Activated CD4-positive, alpha-beta T cell treated with anti-CD3 and anti-CD28 coated beads, Interleukin-2, Interleukin-6, amounts not matched to agents 100 ng/mL and 50 ng/mL, durations not matched to agents 16 hours and 8 hours (primary cell): ENCODE measurements around the gene KDM2B.
"Not testable (repeated sequence)": the region's sequence is repeated elsewhere in the genome, so short reads cannot be mapped to it uniquely, and the experiment has no call there.

Source experiments
- DNase-seq: peaks from one replicate; pipeline ENCODE4 v3.0.0-alpha.2; 2020

Gene KDM2B

DNA sequence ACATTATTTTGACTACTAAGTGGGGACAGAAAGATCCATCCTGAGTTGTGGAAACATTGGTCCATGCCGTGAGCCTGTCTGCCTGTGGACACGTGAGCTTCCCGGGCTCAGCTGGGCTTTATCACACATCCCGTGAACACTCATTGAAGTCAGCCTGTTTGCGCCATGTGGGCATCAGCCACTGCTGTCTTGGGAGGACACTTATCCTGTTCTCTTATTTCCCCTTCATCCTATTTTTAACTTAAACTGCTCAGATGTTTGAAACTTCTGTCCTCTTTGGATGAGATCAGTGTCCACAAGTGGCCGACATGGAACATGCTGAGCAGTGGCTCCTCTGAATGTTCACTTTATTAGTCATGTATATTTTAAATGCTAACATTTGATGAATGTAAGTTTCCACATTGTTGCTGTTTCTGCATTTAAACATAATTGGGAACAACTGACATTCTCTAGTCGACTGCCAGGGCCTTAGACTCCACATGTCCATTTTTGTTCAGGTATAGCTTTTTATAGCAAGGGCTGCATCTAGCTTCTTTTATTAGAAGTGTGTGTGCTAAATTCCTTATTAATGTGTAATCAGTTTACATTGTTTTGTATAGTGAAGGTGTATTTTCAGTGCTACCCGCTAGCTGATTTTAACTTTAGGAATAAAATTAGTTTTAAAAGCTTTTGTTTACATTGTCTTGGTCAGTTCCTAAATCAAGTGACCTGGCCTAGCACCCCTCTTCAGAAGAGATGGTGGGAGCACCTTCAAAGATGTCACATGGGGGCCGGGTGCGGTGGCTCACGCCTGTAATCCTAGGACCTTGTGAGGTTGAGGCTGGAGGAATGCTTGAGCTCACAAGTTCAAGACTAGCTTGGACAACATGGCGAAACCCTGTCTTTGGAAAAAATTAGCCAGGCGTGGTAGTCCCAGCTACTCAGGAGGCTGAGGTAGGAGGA lies 156.9 kb downstream of the KDM2B start:
- no peak for DNase-seq

DNA sequence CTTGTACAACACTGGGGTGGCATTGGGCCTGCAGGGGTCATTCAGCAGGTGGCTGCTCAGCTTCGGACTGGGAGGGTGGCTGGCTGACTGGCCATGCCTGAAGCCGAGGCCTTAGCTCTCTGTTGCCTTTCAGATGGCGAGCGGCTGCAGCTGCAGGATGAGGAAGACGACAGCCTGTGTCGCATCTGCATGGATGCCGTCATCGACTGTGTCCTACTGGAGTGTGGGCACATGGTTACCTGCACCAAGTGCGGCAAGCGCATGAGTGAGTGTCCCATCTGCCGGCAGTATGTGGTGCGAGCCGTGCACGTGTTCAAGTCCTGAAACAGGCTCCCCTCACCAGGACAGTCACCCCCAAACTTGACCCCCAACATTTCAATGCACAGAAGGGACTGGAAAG lies 157.6 kb downstream of the KDM2B start:
- DNase-seq, result no peak

DNA sequence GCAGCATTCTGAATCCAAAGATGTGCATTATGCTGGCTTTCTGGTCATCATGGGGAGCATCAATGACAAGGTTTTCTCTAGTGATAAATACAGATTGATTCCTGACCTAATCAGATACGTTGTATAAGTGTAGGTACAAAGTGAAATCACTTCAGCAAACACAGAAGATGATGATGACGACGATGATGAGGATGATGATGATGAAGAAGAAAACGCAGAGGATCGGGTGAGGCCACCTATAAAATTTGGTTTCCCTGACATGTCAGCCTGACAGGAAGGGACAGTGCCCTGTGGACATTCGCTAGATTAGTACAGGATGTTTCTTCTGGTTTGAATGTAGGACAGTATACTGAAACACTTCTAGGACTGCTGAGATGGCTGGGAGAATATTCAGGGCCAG lies 160.7 kb downstream of the KDM2B start:
- DNase-seq, result no peak

DNA sequence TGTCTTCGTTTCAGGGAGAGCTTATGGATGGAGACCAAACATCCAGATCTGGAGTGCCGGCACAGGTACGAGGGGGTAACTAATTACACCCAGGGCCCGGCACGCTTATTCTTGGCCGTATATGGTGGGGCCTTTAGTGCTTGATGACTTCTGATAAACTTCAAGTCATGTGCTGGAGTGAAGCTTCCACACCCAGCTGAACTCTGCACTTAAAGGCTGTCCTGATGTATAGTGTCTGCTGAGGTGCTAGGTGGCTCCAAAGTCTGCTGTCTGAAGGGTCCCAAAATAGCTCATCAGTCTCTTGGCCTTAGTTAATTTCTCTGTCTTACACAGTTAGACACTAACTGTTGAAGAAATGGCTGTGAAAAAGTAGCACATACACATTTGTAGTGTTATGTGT lies 163.0 kb downstream of the KDM2B start:
- DNase-seq, result no peak

DNA sequence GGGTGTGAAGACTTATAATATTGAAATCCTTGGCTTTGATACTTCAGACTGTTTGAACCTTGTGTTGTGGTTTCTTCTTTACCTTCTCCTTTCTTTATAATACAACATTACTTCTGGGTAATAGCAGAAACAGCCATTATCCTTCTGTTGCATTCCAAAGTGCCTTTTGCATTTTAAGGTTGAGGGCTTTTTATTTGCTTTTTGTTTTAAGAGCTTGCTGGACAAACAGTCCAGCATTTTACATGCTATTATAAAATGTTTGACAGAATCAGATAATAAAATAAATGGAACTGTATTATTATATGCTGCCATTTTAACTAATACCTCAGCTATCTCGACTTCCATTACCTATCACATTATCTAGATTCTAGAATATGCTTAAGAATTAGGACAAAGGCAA lies 166.9 kb downstream of the KDM2B start:
- DNase-seq, result no peak

DNA sequence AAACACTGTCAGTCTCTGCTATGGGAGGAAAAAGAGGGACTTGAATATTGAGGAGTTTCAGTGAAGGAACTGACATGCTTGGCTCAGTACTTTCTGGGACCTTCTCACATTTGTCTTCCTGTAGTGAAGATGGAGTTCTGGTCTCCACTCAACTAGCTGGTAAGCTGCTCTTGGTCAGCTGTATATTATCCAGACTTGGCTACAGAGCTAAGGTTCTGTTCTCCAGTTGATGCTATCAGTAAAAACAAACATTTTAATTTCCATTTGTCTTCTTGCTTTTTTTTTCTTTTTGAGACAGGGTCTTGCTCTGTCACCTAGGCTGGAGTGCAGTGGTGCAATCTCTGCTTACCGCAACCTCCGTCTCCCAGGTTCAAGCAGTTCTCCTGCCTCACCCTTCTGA lies 175.6 kb downstream of the KDM2B start:
- no peak for DNase-seq

DNA sequence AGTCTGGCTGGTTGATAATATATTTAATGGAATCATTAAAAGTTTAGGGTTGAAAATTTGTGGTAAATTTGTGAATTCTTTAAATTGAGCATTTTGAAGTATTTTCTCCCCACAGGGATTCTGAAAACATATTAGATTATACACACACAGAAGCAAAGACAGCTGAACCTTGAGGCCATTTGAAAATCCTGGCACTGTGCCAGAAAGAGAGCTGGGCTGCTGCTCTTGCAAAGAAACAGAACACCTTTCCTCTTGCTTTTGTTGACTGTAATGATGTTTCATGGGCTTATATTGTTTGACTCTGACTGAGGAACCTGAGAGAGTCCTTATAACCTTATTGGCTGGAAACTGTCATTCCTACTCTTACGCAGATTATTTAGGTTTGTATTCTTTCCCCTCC lies 176.1 kb downstream of the KDM2B start:
- DNase-seq, result no peak

DNA sequence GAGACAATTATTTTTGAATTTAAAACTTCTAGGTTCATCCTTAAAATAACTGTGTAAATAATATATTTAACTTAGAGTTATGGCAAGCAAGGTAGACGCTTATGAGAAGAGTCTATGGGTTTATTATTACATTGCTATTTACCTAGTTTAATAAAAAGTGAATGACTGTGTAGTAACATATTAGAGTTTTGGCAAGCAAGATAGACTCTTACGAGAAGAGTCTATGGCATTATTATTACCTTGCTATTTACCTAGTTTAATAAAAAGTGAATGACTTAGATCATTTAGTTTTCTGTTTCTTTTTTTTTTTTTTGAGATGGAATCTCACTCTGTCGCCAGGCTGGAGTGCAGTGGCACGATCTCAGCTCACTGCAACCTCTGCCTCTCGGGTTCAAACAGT lies 177.1 kb downstream of the KDM2B start:
- DNase-seq, result no peak

DNA sequence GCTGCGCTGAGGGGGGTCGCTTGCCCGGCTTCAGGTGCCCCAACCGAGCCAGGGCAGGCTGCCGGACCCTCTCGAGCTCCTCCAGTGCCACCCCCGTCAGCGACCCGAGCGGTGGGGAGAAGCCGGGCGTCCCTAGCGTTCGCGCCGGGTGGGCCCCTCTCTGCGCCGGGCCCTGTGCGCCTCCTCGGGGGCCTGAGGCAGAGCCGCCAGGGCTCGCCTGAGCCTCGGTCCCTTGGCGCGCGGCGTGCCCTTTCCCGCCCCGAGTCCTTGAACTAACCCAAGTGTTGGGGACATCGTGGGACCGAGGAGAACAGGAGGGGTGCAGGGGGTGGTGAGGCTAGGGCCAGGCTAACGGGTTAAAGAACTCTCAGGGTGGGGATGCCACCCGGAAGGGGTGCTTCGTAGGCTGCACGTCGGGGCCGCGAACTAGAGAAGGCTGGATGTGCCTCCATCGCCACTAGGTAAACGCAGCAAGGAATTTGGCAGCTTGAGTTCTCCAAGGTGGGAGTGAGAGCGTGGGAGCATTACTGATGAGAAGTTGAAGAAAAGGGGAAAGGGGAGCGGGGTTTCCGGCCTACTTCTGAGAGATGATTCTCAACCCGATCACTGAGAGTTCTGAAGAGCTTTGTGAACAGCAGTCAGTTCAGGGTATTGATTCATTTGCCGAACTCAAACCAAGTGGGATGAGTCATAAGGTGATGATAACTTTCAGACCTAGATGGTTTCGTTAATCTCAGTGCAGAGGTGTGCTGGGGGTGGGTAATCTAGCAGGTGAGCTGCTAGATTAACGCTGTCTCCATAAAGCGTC lies 180.3 kb downstream of the KDM2B start:
- DNase-seq, result peak; percentile 90

DNA sequence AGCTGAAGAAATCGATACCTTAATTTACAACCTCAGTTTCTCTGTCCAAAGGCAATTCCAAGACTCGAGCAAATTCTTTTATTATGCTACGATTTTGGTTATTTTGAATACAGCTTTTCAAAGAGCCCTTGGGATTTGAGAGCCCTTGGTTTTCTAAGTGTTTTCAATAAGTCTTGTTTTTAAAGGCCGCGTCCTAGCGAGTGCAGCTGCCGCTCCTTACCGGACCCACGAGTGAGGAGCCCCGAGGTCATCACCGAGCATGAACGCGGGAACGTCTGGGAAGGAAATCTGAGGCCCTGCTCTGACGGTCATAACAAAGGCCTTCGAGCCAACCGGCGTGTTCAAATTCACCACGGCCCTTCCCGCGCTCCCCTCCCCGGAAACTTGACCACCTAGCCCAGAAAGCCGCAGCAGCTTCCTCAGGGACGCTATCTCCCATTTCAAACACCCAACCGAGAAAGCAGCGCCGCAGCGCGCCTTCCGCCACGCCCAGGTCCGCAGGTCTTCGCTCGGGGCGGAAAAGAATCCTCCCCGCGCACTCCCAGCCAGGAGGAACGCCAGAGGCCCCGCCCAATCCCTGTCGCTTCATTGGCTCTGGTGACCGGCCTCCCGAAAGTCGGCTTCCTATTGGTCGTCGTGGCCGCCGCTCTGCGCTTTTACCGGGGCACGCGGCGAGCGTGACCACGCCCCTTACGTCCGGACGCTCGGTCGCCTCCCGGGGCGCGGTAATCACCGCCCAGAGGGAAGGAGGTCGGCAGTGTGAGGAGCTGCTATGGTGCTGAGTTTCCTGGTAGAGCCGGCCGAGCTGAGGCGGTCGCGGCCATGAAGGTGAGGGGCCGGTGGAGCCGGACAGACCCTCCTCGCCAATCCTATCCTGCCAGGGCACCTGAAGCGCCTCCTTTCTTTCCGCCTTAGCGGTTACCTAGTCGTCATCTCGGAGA lies 181.2 kb downstream of the KDM2B start, which contains the start of gene RNF34:
Gene RNF34, plus strand, starts transcription at position 728 of the 941 bp plus-strand sequence. Its CDS starts 95 bp downstream, at position 823.
- DNase-seq, result peak; percentile 100

DNA sequence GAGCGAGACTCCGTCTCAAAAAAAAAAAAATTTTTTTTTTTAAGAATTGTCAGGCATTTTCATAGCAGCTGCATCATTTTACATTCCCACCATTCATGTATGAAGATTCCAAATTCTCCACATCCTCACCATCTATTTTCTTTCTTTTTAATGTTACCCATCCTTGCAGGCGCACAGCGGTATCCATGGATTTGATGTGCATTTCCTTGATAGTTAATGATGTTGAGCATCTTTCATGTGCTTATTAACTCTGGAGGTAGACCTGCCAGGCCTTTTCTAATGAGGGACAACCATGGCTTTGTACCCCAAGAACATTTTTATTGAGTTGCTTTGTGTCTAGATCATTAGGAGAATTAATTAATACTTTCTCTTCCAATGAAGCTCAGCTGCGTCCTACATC lies 182.5 kb downstream of the KDM2B start:
- DNase-seq, result no peak

DNA sequence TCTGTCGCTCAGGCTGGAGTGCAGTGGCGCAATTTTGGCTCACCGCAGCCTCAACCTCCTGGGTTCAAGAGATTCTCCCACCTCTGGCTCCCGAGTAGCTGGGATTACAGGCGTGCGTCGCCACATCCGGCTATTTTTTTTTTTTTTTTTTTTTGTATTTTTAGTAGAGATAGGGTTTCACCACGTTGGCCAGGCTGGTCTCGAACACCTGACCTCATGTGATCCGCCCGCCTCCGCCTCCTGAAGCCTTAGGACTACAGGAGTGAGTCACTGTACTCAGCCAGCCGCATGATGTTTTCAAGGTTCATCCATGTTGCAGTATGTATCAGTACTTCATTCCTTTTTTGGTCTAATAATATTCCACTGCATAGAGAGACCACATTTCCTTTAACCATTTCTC lies 183.3 kb downstream of the KDM2B start:
- DNase-seq, result no peak

DNA sequence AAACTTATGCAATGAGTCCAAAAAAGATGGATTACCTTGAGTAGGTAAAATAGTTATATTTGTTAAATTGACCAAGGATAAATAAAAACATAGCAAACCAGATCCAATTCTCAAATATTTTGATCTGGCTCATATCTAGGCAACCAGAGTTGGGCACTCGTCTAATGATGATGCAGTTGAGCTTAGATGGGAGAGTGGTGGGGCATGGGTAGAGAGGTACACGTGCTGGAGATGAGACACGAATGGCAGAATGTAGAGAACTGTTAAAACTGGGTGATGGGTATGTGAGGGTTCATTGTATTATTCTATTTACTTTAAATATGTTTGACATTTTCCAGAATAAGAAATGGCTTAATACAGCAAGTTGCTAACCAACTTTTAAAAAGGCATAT lies 188.5 kb downstream of the KDM2B start:
- DNase-seq, result no peak

DNA sequence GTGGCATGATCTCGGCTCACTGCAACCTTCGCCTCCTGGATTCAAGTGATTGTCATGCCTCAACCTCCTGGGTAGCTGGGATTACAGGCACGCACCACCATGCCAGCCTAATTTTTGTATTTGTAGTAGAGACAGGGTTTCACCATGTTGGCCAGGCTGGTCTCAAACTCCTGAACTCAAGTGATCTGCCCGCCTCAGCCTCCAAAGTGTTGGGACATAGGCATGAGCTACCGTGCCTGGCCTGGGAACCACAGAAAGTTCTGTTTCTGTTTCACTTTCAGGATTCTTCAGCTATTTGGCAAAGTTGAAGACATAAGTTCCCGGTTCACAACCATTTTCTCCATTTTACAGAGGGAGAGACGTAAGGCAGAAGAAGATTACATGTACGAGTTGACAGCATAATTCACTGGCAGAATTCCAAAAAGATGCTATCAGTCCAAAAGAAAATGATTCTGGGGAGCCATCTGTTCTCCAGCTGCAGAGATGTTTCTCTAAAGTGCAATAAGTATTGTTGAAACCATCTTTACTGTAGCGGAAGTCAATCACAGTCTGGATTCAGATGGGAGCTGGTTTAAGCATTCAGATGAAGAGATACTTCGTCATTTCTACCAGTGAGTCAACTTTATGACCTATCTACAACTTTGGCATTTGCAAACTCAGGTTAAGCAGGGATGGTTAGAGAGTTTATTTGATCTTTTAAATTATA lies 189.1 kb downstream of the KDM2B start:
- DNase-seq, result peak; percentile 84

DNA sequence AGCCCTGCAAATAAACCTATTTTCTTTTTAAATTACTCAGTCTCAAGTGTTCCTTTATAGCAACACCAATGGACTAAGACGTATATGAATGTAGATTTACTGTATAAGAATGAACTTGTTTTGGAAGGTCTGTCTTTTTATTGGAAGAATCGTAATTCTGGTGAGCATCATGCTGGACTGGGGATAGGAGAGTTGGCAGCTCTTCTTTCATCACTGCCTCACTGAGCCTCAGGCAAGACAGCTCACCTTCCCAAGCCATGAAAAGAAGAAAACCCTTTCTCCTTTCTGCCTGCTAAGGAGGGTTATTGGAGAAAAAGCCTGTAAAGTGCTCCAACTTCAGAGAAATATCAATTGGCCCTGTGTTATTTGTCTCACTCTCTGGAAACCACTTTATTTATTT lies 190.0 kb downstream of the KDM2B start:
- no peak for DNase-seq

DNA sequence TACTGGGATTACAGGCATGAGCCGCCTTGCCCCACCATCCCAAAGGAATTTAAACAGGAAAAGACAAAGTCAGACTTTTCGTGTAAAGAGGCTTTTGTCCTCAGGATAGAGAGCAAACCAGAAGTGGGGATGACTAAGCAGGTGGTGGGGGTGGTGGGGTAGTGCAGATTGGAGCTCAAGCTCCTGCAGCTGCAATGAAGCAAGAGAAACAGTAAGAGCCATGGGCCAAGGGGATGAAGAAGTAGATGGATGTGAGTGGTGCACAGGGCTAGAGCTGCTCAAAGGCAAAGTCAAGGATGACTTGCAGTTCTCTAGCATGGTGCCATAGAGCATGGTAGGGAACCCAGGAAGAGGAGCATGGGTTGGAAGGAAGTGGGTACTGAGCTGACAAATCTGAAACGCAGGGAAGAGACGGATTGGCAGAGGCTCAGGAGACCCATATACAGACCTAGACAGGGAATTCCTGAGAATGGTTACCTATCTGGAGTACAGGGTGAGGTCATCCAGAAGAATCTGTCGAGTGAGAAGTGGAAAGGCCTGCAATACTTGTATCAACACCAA lies 192.3 kb downstream of the KDM2B start:
- DNase-seq, result peak; percentile 21

DNA sequence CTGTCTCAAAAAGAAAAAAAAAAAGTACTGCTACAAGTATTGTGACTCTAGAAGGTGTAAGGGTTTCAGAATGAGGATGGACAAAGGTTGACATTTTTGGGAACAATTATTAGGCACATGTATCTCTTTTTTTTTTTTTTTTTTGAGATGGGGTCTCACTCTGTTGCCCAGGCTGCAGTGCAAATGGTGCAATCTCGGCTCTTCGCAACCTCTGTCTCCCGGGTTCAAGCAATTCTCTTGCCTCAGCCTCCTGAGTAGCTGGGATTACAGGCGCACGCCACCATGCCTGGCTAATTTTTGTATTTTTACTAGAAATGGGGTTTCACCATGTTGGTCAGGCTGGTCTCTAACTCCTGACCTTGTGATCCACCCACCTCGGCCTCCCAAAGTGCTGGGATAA lies 195.9 kb downstream of the KDM2B start:
- DNase-seq, result not testable (repeated sequence)

DNA sequence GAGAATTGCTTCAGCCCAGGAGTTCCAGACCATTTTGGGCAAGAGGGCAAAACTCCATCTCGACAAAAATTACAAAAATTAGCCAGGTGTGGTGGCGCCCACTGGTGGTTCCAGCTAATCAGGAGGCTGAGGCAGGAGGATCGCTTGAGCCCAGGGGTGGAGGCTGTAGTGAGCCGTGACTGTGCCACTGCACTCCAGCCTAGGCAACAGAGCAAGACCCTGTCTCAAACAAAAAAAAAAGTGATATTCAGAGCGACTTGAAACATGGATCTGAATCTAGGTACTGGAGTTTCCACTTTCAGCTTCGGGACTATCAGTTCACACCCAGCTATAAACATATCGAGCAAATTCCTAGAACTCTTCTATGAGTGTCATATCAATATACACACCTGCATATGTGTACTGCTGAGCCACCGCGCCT lies 197.2 kb downstream of the KDM2B start:
- no peak for DNase-seq

DNA sequence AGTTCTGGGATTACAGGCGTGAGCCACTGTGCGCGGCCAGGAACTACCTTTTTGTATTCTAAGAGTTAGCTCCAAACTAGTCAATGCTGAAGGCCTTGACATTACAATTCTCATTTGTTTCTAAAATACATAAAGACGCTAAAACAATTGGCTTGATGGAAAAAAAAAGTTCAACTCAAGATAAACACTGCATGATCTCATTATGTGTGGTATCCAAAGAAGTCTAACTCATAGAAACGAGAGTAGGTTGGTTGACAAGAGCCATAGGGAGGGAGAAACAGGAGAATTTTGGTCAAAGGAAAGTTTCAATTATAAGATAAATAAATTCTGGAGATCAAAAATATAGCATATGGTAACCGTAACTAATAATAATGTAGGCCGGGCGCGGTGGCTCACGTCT lies 200.9 kb downstream of the KDM2B start:
- DNase-seq, result no peak
